NT2/D1 (cell line): Measurements from ENCODE around the gene PEAK3.

Experiments used
- DNase-seq: peaks from one replicate; pipeline ENCODE4 v3.0.0-alpha.2; 2011; ENCODE audit warnings: low read depth, low spot score
- H3K27me3 ChIP-seq: 2 replicates; pipeline ENCODE4 v1.6.0; 2011; ENCODE audit warnings: mild to moderate bottlenecking; ENCODE audit not compliant: insufficient read length, insufficient read depth
- H3K36me3 ChIP-seq: 2 replicates; pipeline ENCODE4 v1.6.1; 2011; ENCODE audit warnings: mild to moderate bottlenecking, low read length, mixed read lengths; ENCODE audit not compliant: insufficient read depth, insufficient read length
- H3K4me1 ChIP-seq: 2 replicates; pipeline ENCODE4 v1.5.1; 2011; ENCODE audit not compliant: insufficient read depth, insufficient read length
- H3K4me3 ChIP-seq: 2 replicates; pipeline ENCODE4 v1.5.1; 2011; ENCODE audit warnings: low read depth; ENCODE audit not compliant: insufficient read length
- H3K9ac ChIP-seq: 2 replicates; pipeline ENCODE4 v1.6.0; 2011; ENCODE audit warnings: low read depth; ENCODE audit not compliant: insufficient read length
- H3K9me3 ChIP-seq: 2 replicates; pipeline ENCODE4 v1.5.1; 2011; ENCODE audit warnings: mild to moderate bottlenecking, low read length; ENCODE audit not compliant: insufficient read depth
- SUZ12 ChIP-seq: IDR thresholded peaks from 2 replicates; pipeline ENCODE4 v1.6.1; 2011; ENCODE audit not compliant: insufficient read length, insufficient read depth; ENCODE audit errors: extremely low read depth
- YY1 ChIP-seq: IDR thresholded peaks from 2 replicates; pipeline ENCODE4 v1.6.1; 2011; ENCODE audit not compliant: insufficient read length, insufficient read depth
- ZNF274 ChIP-seq: IDR thresholded peaks from 2 replicates; pipeline ENCODE4 v1.6.1; 2011; ENCODE audit warnings: mild to moderate bottlenecking, low read depth, low read length

PEAK3 gene

GRCh38 chr19:2282062-2282861 lies at the start of gene PEAK3:
Gene PEAK3 (minus strand): TSS chr19:2282175. CDS start chr19:2280931, 1,244 bp downstream.
- no peak for DNase-seq
- H3K4me3 ChIP-seq = peak within 1 kb of the TSS; percentile 28
- TF ChIP-seq ZNF274 (no peak), YY1 (no peak), SUZ12 (no peak)
- H3K36me3 ChIP-seq = no peaks in the 10 kb centered on the region
- H3K9ac ChIP-seq = peak within 1 kb of the TSS; percentile 59
- H3K27me3 ChIP-seq = peaks cover 37% of the 10 kb centered on the region
- no peaks in the 10 kb centered on the region for H3K4me1 ChIP-seq
- no peaks in the 10 kb centered on the region for H3K9me3 ChIP-seq

- no peak for DNase-seq
- Histone ChIP-seq H3K4me1 (peaks cover 24% of the 10 kb centered on the region), H3K9me3 (peaks cover 15% of the 10 kb centered on the region; the same call in 1 of the 2 replicates), H3K9ac (peak overlapping the region; percentile 59), H3K36me3 (peaks cover 31% of the 10 kb centered on the region), H3K4me3 (no peak overlapping the region), H3K27me3 (no peaks in the 10 kb centered on the region)
- TF ChIP-seq ZNF274 (no peak), SUZ12 (no peak), YY1 (no peak)
These were observed 48.8 kb upstream of the PEAK3 start for GRCh38 chr19:2330632-2331284.

- Histone ChIP-seq H3K9ac (no peak overlapping the region), H3K4me3 (no peak overlapping the region), H3K9me3 (peaks cover 10% of the 10 kb centered on the region; the same call in 1 of the 2 replicates), H3K4me1 (peaks cover 26% of the 10 kb centered on the region), H3K36me3 (peaks cover 36% of the 10 kb centered on the region), H3K27me3 (no peaks in the 10 kb centered on the region)
- TF ChIP-seq YY1 (no peak), SUZ12 (no peak), ZNF274 (no peak)
- no peak for DNase-seq
These were observed 48.3 kb upstream of the PEAK3 start for GRCh38 chr19:2330255-2330631.

- Histone ChIP-seq H3K9ac (peak overlapping the region; percentile 100), H3K4me3 (peak overlapping the region; percentile 99), H3K4me1 (peaks cover 26% of the 10 kb centered on the region), H3K9me3 (peaks cover 2% of the 10 kb centered on the region; the same call in 1 of the 2 replicates), H3K27me3 (no peaks in the 10 kb centered on the region), H3K36me3 (peaks cover 39% of the 10 kb centered on the region)
- no peak for TF ChIP-seq SUZ12
- no peak for TF ChIP-seq ZNF274
- no peak for TF ChIP-seq YY1
- no peak for DNase-seq
These were observed 47.5 kb upstream of the PEAK3 start for GRCh38 chr19:2329501-2329916.

GRCh38 chr19:2329149-2329478 lies 47.1 kb upstream of the PEAK3 start:
- Histone ChIP-seq H3K4me3 (peak overlapping the region; percentile 99), H3K9me3 (no peaks in the 10 kb centered on the region), H3K4me1 (peaks cover 26% of the 10 kb centered on the region), H3K9ac (peak overlapping the region; percentile 100), H3K36me3 (peaks cover 39% of the 10 kb centered on the region), H3K27me3 (no peaks in the 10 kb centered on the region)
- no peak for DNase-seq
- no peak for TF ChIP-seq YY1
- TF ChIP-seq ZNF274 = no peak
- TF ChIP-seq SUZ12 = no peak

- no peaks in the 10 kb centered on the region for H3K27me3 ChIP-seq
- peak; percentile 84 for TF ChIP-seq YY1
- no peak for TF ChIP-seq ZNF274
- no peak for TF ChIP-seq SUZ12
- H3K36me3 ChIP-seq = peaks cover 40% of the 10 kb centered on the region
- H3K4me3 ChIP-seq = peak within 1 kb of the TSS; percentile 99
- DNase-seq = peak; percentile 79
- no peaks in the 10 kb centered on the region for H3K9me3 ChIP-seq
- peaks cover 24% of the 10 kb centered on the region for H3K4me1 ChIP-seq
- H3K9ac ChIP-seq = peak within 1 kb of the TSS; percentile 100
These were observed 46.6 kb upstream of the PEAK3 start, which contains the start of the genes LSM7 and SPPL2B for GRCh38 chr19:2328401-2329148. Gene LSM7 (minus strand): TSS chr19:2328586. CDS start chr19:2328566, 20 bp downstream. Gene SPPL2B (plus strand): TSS chr19:2328684. CDS start chr19:2328710, 26 bp downstream.
